HEK293 (cell line): ENCODE measurements around the gene ABI3BP.

ENCODE experiments used
- CTCF ChIA-PET: fragments of 350-600 bp; formaldehyde crosslinking; extraction: SDS; loops from one replicate; lab custom pipeline; 2021; ENCODE audit warnings: antibody characterized with exemption; lab: Yijun Ruan, JAX
- POLR2A ChIA-PET: fragments of 300-600 bp; formaldehyde crosslinking; extraction: SDS; loops from one replicate; lab custom pipeline; 2020; ENCODE audit warnings: antibody characterized with exemption, inconsistent platforms; lab: Yijun Ruan, JAX
- H3K27ac ChIP-seq: fragments of 200-500 bp; sonication (Bioruptor generic); 2 replicates; pipeline ENCODE4 v1.5.1; 2014; ENCODE audit warnings: low read depth, low read length, control low read depth, inconsistent platforms; ENCODE audit errors: extremely low read depth
- H3K36me3 ChIP-seq, 2 experiments: fragments of 200-500 bp in 1 of 2; sonication (Bioruptor generic) in 1 of 2; 1 replicate in 1 of 2; 2 replicates in 1 of 2; pipeline ENCODE4 v1.5.1; 2014 to 2017; ENCODE audit warnings: inconsistent platforms in 2 of 2, low read length in 2 of 2; ENCODE audit not compliant: control insufficient read depth in 2 of 2, insufficient read depth in 1 of 2
- H3K4me1 ChIP-seq: fragments of 200-500 bp; sonication (Bioruptor generic); 2 replicates; pipeline ENCODE4 v1.5.1; 2014; ENCODE audit warnings: mild to moderate bottlenecking, low read length, inconsistent platforms; ENCODE audit not compliant: control insufficient read depth, insufficient read depth
- H3K4me3 ChIP-seq: 2 replicates; pipeline ENCODE4 v1.5.1; 2011; ENCODE audit warnings: low read depth, mild to moderate bottlenecking, control low read depth, low read length, moderate library complexity
- H3K9me3 ChIP-seq: fragments of 200-500 bp; sonication (Bioruptor generic); 2 replicates; pipeline ENCODE4 v1.5.1; 2014; ENCODE audit warnings: low read depth, low read length, inconsistent platforms; ENCODE audit not compliant: control insufficient read depth, insufficient read depth
- BCL6B ChIP-seq: fragments of 450-650 bp; formaldehyde crosslinking; IDR thresholded peaks from 2 replicates; pipeline ENCODE4 v1.5.1; 2017; ENCODE audit warnings: missing biosample characterization, missing genetic modification characterization
- GFI1B ChIP-seq: fragments of 450-650 bp; formaldehyde crosslinking; IDR thresholded peaks from 2 replicates; pipeline ENCODE4 v1.5.1; 2016; ENCODE audit warnings: missing biosample characterization, missing genetic modification characterization
- HIC1 ChIP-seq: fragments of 450-650 bp; formaldehyde crosslinking; IDR thresholded peaks from 2 replicates; pipeline ENCODE4 v1.5.1; 2016; ENCODE audit warnings: missing biosample characterization, missing genetic modification characterization
- SETDB1 ChIP-seq: IDR thresholded peaks from one replicate; pipeline ENCODE4 v1.6.1; 2017; ENCODE audit warnings: mild to moderate bottlenecking, low read length, moderate library complexity, mixed read lengths; ENCODE audit not compliant: insufficient read length
- TCF7L2 ChIP-seq: IDR thresholded peaks from 2 replicates; pipeline ENCODE4 v1.6.1; 2011; ENCODE audit warnings: low read depth, mild to moderate bottlenecking, inconsistent platforms, low read length, moderate library complexity, borderline replicate concordance
- ZBTB17 ChIP-seq: fragments of 450-650 bp; formaldehyde crosslinking; IDR thresholded peaks from 2 replicates; pipeline ENCODE4 v1.5.1; 2016; ENCODE audit warnings: missing biosample characterization, missing genetic modification characterization
- ZFP69B ChIP-seq: fragments of 450-650 bp; formaldehyde crosslinking; IDR thresholded peaks from 2 replicates; pipeline ENCODE4 v1.5.1; 2016; ENCODE audit warnings: missing biosample characterization, missing genetic modification characterization
- ZNF138 ChIP-seq: fragments of 450-650 bp; formaldehyde crosslinking; IDR thresholded peaks from 2 replicates; pipeline ENCODE4 v1.5.1; 2016; ENCODE audit warnings: missing biosample characterization, missing genetic modification characterization, borderline replicate concordance
- ZNF174 ChIP-seq: fragments of 450-650 bp; formaldehyde crosslinking; IDR thresholded peaks from 2 replicates; pipeline ENCODE4 v1.5.0; 2017; ENCODE audit warnings: missing biosample characterization, mild to moderate bottlenecking, missing genetic modification characterization
- ZNF19 ChIP-seq: fragments of 450-650 bp; formaldehyde crosslinking; IDR thresholded peaks from 2 replicates; pipeline ENCODE4; 2016; ENCODE audit warnings: missing biosample characterization, missing genetic modification characterization, low read depth
- ZNF2 ChIP-seq: fragments of 450-650 bp; formaldehyde crosslinking; IDR thresholded peaks from 2 replicates; pipeline ENCODE4 v1.5.1; 2016; ENCODE audit warnings: missing biosample characterization, missing genetic modification characterization
- ZNF248 ChIP-seq: fragments of 450-650 bp; formaldehyde crosslinking; IDR thresholded peaks from 2 replicates; pipeline ENCODE4 v1.5.1; 2017; ENCODE audit warnings: missing biosample characterization, missing genetic modification characterization
- ZNF335 ChIP-seq: fragments of 450-650 bp; formaldehyde crosslinking; conservative IDR thresholded peaks from 2 replicates; pipeline ENCODE4 v1.5.1; 2016; ENCODE audit warnings: missing biosample characterization, missing genetic modification characterization
- ZNF433 ChIP-seq: fragments of 450-650 bp; formaldehyde crosslinking; IDR thresholded peaks from 2 replicates; pipeline ENCODE4 v1.5.1; 2016; ENCODE audit warnings: missing biosample characterization, missing genetic modification characterization, low read depth
- ZNF488 ChIP-seq: fragments of 450-650 bp; formaldehyde crosslinking; IDR thresholded peaks from 2 replicates; pipeline ENCODE4 v1.5.1; 2016; ENCODE audit warnings: missing biosample characterization, missing genetic modification characterization
- ZNF549 ChIP-seq: fragments of 450-650 bp; IDR thresholded peaks from 2 replicates; pipeline ENCODE4 v1.5.1; 2018; ENCODE audit warnings: missing biosample characterization, missing genetic modification characterization, mild to moderate bottlenecking, inconsistent platforms, moderate library complexity
- ZNF571 ChIP-seq: fragments of 450-650 bp; formaldehyde crosslinking; IDR thresholded peaks from 2 replicates; pipeline ENCODE4 v1.5.0; 2017; ENCODE audit warnings: missing biosample characterization, missing genetic modification characterization
- ZNF621 ChIP-seq: fragments of 450-650 bp; formaldehyde crosslinking; IDR thresholded peaks from 2 replicates; pipeline ENCODE4 v1.5.1; 2017; ENCODE audit warnings: missing biosample characterization, missing genetic modification characterization
- ZNF704 ChIP-seq: fragments of 450-650 bp; formaldehyde crosslinking; IDR thresholded peaks from 2 replicates; pipeline ENCODE4 v1.5.1; 2016; ENCODE audit warnings: missing biosample characterization, missing genetic modification characterization
- ZNF76 ChIP-seq: fragments of 450-650 bp; formaldehyde crosslinking; IDR thresholded peaks from 2 replicates; pipeline ENCODE4; 2016; ENCODE audit warnings: low read depth, missing biosample characterization, missing genetic modification characterization, borderline replicate concordance
- ZSCAN18 ChIP-seq: fragments of 450-650 bp; formaldehyde crosslinking; IDR thresholded peaks from 2 replicates; pipeline ENCODE4 v1.5.1; 2016; ENCODE audit warnings: missing biosample characterization, missing genetic modification characterization

Gene ABI3BP

GRCh38 chr3:100868894-100869293, 124.3 kb downstream of the ABI3BP start:
- Histone ChIP-seq H3K36me3 (no peaks in the 10 kb centered on the region), H3K4me3 (no peak overlapping the region), H3K9me3 (no peaks in the 10 kb centered on the region), H3K4me1 (no peaks in the 10 kb centered on the region), H3K27ac (no peak overlapping the region)
- TF ChIP-seq SETDB1 (no peak), ZNF138 (tag by site-specific recombination) (no peak), ZBTB17 (no peak), ZNF248 (tag by site-specific recombination) (no peak), ZNF2 (no peak), ZNF335 (tag by site-specific recombination) (no peak), GFI1B (tag by site-specific recombination) (no peak), ZNF621 (tag by site-specific recombination) (no peak), BCL6B (tag by site-specific recombination) (no peak), ZNF174 (no peak), ZNF571 (tag by site-specific recombination) (no peak), ZNF549 (tag by site-specific recombination) (no peak), ZNF433 (tag by site-specific recombination) (no peak), ZFP69B (tag by site-specific recombination) (no peak)
- ChIA-PET CTCF (no interaction called here), POLR2A (no interaction called here)

- Histone ChIP-seq H3K9me3 (no peaks in the 10 kb centered on the region), H3K36me3 (no peaks in the 10 kb centered on the region), H3K4me1 (no peaks in the 10 kb centered on the region), H3K4me3 (no peak overlapping the region), H3K27ac (no peak overlapping the region)
- POLR2A ChIA-PET, result interaction anchor here (0.7 kb wide), 1 partner anchor 16 kb away, joined by 4 read pairs; no protein-coding TSS in a partner anchor
- TF ChIP-seq ZNF76 (tag by site-specific recombination) (no peak), ZNF704 (tag by site-specific recombination) (no peak), ZSCAN18 (no peak), TCF7L2 (no peak), HIC1 (tag by site-specific recombination) (no peak), ZNF488 (tag by site-specific recombination) (no peak), ZNF19 (no peak)
- CTCF ChIA-PET, result interaction anchor here (0.5 kb wide), 1 partner anchor 86 kb away, joined by 3 read pairs; no protein-coding TSS in a partner anchor
These were observed 125.1 kb downstream of the ABI3BP start for GRCh38 chr3:100868096-100868495.
